ENCODE results near the gene SPATA9.

SPATA9 gene

DNA sequence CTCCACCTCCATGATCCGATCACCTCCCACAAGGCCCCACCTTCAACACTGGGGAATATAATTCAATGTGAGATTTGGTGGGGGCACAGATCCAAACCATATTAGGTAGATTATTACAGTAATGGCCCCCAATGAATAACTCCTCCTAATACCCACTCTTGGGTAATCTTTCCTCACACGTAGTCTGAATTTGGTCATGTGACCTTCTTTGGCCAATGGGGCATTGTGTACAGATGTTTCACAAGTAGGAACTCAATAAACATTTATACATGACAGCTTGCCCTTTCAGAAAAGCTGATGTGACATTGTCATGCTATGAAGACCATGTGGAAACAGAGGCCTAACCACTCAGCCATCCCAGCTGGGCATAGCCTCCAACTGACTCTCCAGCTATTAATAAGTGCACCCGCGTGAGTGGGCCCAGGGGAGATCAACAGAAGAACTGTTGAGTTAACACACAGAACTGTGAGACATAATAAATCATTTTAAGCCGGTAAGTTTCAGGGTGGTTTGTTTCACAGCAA is 52.3 kb downstream of the SPATA9 start:
- Histone ChIP-seq H3K4me2 (no peak overlapping the region), H4K20me1 (ENCODE audit: insufficient read depth) (no peaks in the 10 kb centered on the region), H3K4me1 (ENCODE audit: low read depth, poor library complexity, severe bottlenecking) (no peaks in the 10 kb centered on the region), H3K79me2 (ENCODE audit: insufficient read depth, low read depth) (no peaks in the 10 kb centered on the region), H2AFZ (ENCODE audit: low read depth) (no peak overlapping the region), H3K9ac (no peak overlapping the region), H3K4me3 (IDR thresholded peaks at IDR 0.05; ENCODE audit: insufficient read depth, low read depth, low read length) (no peak overlapping the region), H3K36me3 (ENCODE audit: insufficient read depth) (no peaks in the 10 kb centered on the region), H3K27me3 (ENCODE audit: insufficient read depth, low read depth) (no peaks in the 10 kb centered on the region), H3K27ac (no peak overlapping the region)
- no peak for TF ChIP-seq CTCF (conservative IDR thresholded peaks at IDR 0.05; ENCODE audit: low read depth, low read length)

- TF ChIP-seq CTCF (conservative IDR thresholded peaks at IDR 0.05; ENCODE audit: low read depth, low read length): no peak
- H3K9ac ChIP-seq: no peak overlapping the region
- H3K79me2 ChIP-seq (ENCODE audit: insufficient read depth, low read depth): no peaks in the 10 kb centered on the region
- no peaks in the 10 kb centered on the region for H3K36me3 ChIP-seq (ENCODE audit: insufficient read depth)
- H4K20me1 ChIP-seq (ENCODE audit: insufficient read depth): no peaks in the 10 kb centered on the region
- no peak overlapping the region for H3K27ac ChIP-seq
- H3K4me3 ChIP-seq (IDR thresholded peaks at IDR 0.05; ENCODE audit: insufficient read depth, low read depth, low read length): no peak overlapping the region
- no peaks in the 10 kb centered on the region for H3K27me3 ChIP-seq (ENCODE audit: insufficient read depth, low read depth)
- no peak overlapping the region for H3K4me2 ChIP-seq
- H2AFZ ChIP-seq (ENCODE audit: low read depth): no peak overlapping the region
- H3K4me1 ChIP-seq (ENCODE audit: low read depth, poor library complexity, severe bottlenecking): no peaks in the 10 kb centered on the region
Measured at GRCh38 chr5:95628933-95629332, 53.9 kb downstream of the SPATA9 start.

GRCh38 chr5:95627971-95628810 is 54.6 kb downstream of the SPATA9 start:
- Histone ChIP-seq H2AFZ (ENCODE audit: low read depth) (no peak overlapping the region), H3K9ac (no peak overlapping the region), H3K79me2 (ENCODE audit: insufficient read depth, low read depth) (no peaks in the 10 kb centered on the region), H4K20me1 (ENCODE audit: insufficient read depth) (no peaks in the 10 kb centered on the region), H3K4me3 (IDR thresholded peaks at IDR 0.05; ENCODE audit: insufficient read depth, low read depth, low read length) (no peak overlapping the region), H3K27ac (no peak overlapping the region), H3K4me1 (ENCODE audit: low read depth, poor library complexity, severe bottlenecking) (no peaks in the 10 kb centered on the region), H3K27me3 (ENCODE audit: insufficient read depth, low read depth) (no peaks in the 10 kb centered on the region), H3K36me3 (ENCODE audit: insufficient read depth) (no peaks in the 10 kb centered on the region), H3K4me2 (no peak overlapping the region)
- TF ChIP-seq CTCF (conservative IDR thresholded peaks at IDR 0.05; ENCODE audit: low read depth, low read length): no peak

DNA sequence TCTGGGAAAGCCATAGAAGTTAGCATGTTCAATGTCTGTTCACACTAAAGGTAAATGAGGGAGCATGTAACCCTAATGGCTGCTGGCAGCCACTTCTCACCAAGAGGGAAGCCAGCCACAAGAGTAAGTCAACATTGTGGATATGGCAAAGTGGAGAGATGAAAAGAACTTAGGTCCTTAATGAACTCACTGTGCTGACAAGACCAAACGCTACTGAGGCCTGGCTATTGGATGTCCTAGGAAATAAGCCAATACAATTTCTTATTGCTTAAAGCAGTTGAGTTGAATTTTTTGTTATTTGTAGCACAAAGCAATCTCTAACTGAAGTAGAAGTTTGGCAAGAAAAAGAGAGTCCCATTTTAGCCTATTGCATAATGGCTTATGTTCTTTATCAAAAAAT is 56.1 kb downstream of the SPATA9 start:
- Histone ChIP-seq H3K4me1 (ENCODE audit: low read depth, poor library complexity, severe bottlenecking) (peaks cover 6% of the 10 kb centered on the region), H3K27ac (no peak overlapping the region), H3K79me2 (ENCODE audit: insufficient read depth, low read depth) (no peaks in the 10 kb centered on the region), H3K27me3 (ENCODE audit: insufficient read depth, low read depth) (no peaks in the 10 kb centered on the region; the same call in 1 of the 2 replicates), H2AFZ (ENCODE audit: low read depth) (no peak overlapping the region), H3K4me3 (IDR thresholded peaks at IDR 0.05; ENCODE audit: insufficient read depth, low read depth, low read length) (no peak overlapping the region), H3K4me2 (no peak overlapping the region), H4K20me1 (ENCODE audit: insufficient read depth) (no peaks in the 10 kb centered on the region), H3K36me3 (ENCODE audit: insufficient read depth) (no peaks in the 10 kb centered on the region), H3K9ac (no peak overlapping the region)
- TF ChIP-seq CTCF (conservative IDR thresholded peaks at IDR 0.05; ENCODE audit: low read depth, low read length): no peak

Data from KMS-11 (cell line).